Esophagus muscularis mucosa (tissue), 4 donors: ENCODE measurements around the gene KCNQ5.

ENCODE experiments used
- EP300 ChIP-seq: sonication (generic); formaldehyde crosslinking; IDR thresholded peaks from one replicate; pipeline ENCODE4 v1.6.1; 2017; ENCODE audit warnings: antibody characterized with exemption
- POLR2A ChIP-seq: fragments of 450-650 bp; IDR thresholded peaks from one replicate; pipeline ENCODE4 v1.6.1; 2017; ENCODE audit warnings: antibody characterized with exemption, moderate library complexity, mild to moderate bottlenecking, low read depth
- POLR2AphosphoS5 ChIP-seq, 2 donors: sonication (generic); formaldehyde crosslinking; IDR thresholded peaks; one replicate each; pipeline ENCODE4 v1.6.1; 2017; ENCODE audit warnings: antibody characterized with exemption in 2 of 2
- TF ChIP-seq, protein P1 (sequence below), 3 experiments: fragments of 200-600 bp in 2 of 3; fragments of 450-650 bp in 1 of 3; sonication (generic) in 2 of 3; IDR thresholded peaks; one replicate each; pipeline ENCODE4 v1.5.1; 2017 to 2019; ENCODE audit warnings: antibody characterized with exemption in 3 of 3, mild to moderate bottlenecking in 2 of 3, moderate library complexity in 1 of 3

DNA sequence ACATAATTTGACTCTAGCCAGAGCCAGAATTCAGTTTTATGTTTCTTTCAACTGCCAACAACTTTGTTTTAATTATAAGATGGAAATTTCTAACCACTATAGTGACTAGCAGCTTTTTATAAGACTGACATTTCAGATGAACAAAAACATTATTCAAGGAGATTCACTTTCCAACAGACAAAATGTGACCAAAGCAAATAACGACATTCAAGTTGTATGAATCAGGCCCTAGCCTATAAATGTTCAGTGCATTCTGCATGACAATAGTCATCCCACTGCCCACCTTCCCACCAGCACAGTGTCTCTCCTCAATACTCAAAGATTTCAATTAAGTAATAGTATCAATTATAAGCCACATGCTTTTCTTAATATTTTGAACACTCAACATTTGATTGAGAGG lies 402.7 kb downstream of the KCNQ5 start:
- TF ChIP-seq, protein P1, sequence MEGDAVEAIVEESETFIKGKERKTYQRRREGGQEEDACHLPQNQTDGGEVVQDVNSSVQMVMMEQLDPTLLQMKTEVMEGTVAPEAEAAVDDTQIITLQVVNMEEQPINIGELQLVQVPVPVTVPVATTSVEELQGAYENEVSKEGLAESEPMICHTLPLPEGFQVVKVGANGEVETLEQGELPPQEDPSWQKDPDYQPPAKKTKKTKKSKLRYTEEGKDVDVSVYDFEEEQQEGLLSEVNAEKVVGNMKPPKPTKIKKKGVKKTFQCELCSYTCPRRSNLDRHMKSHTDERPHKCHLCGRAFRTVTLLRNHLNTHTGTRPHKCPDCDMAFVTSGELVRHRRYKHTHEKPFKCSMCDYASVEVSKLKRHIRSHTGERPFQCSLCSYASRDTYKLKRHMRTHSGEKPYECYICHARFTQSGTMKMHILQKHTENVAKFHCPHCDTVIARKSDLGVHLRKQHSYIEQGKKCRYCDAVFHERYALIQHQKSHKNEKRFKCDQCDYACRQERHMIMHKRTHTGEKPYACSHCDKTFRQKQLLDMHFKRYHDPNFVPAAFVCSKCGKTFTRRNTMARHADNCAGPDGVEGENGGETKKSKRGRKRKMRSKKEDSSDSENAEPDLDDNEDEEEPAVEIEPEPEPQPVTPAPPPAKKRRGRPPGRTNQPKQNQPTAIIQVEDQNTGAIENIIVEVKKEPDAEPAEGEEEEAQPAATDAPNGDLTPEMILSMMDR (IDR thresholded peaks at IDR 0.05), result no peak
- TF ChIP-seq EP300, result no peak
- no peak for TF ChIP-seq POLR2A
- TF ChIP-seq POLR2AphosphoS5 (IDR thresholded peaks at IDR 0.05), result no peak
